Fibroblast of lung (primary cell): ENCODE data around the gene ZNF385D. TPM values are rescaled to one million over a fixed set of nuclear protein-coding genes. Genes with fewer than 3 reads are reported as not detected.
A peak's percentile ranks its signal among the peaks of the same experiment; 100 is the strongest.

Source experiments
- DNase-seq, 2 donors: peaks; one replicate each; pipeline versions ENCODE4 v3.0.0 to v3.0.0-alpha.2; 2010; ENCODE audit warnings: low read depth in 2 of 2
- H2AFZ ChIP-seq: 2 replicates; pipeline ENCODE4 v1.5.1; 2012; ENCODE audit warnings: low read length, control low read depth, inconsistent platforms
- H3K27ac ChIP-seq: 2 replicates; pipeline ENCODE4 v1.5.1; 2011; ENCODE audit warnings: low read length, control low read depth; ENCODE audit not compliant: insufficient read depth
- H3K27me3 ChIP-seq: 2 replicates; pipeline ENCODE4 v1.5.1; 2011; ENCODE audit warnings: mild to moderate bottlenecking, low read length; ENCODE audit not compliant: control insufficient read depth, insufficient read depth
- H3K36me3 ChIP-seq: 2 replicates; pipeline ENCODE4 v1.5.1; 2011; ENCODE audit warnings: low read length; ENCODE audit not compliant: control insufficient read depth, insufficient read depth
- H3K4me1 ChIP-seq: 2 replicates; pipeline ENCODE4 v1.5.1; 2011; ENCODE audit warnings: low read length; ENCODE audit not compliant: control insufficient read depth, insufficient read depth; ENCODE audit errors: extremely low read depth
- H3K4me2 ChIP-seq: 2 replicates; pipeline ENCODE4 v1.5.1; 2011; ENCODE audit warnings: low read length, control low read depth; ENCODE audit not compliant: insufficient read depth; ENCODE audit errors: extremely low read depth
- H3K4me3 ChIP-seq, 4 experiments: fragments of 200-600 bp in 1 of 4; sonication (generic) in 1 of 4; replicated peaks in 1 of 4; 2 replicates each; pipeline ENCODE4 v1.5.1; 2011 to 2016; ENCODE audit warnings: low read length in 4 of 4, low read depth in 3 of 4, mild to moderate bottlenecking in 3 of 4, control low read depth in 2 of 4, inconsistent platforms in 1 of 4, mixed read lengths in 1 of 4; ENCODE audit not compliant: insufficient read depth in 1 of 4; ENCODE audit errors: control extremely low read depth in 1 of 4
- H3K79me2 ChIP-seq: 2 replicates; pipeline ENCODE4 v1.5.1; 2012; ENCODE audit warnings: mild to moderate bottlenecking, low read length, inconsistent platforms; ENCODE audit not compliant: control insufficient read depth, insufficient read depth
- H3K9ac ChIP-seq: 2 replicates; pipeline ENCODE4 v1.5.1; 2011; ENCODE audit warnings: mild to moderate bottlenecking, low read length, control low read depth; ENCODE audit not compliant: insufficient read depth
- H3K9me3 ChIP-seq: 2 replicates; pipeline ENCODE4 v1.5.1; 2012; ENCODE audit warnings: low read depth, low read length; ENCODE audit not compliant: control insufficient read depth, insufficient read depth
- H4K20me1 ChIP-seq: 2 replicates; pipeline ENCODE4 v1.5.1; 2011; ENCODE audit warnings: low read length; ENCODE audit not compliant: control insufficient read depth, insufficient read depth; ENCODE audit errors: extremely low read depth
- EZH2 ChIP-seq: IDR thresholded peaks from 2 replicates; pipeline ENCODE4 v1.5.1; 2012; ENCODE audit warnings: low read length, control low read depth, mild to moderate bottlenecking; ENCODE audit errors: missing control alignments
- polyA plus RNA-seq, 2 donors: library from polyadenylated mRNA; depleted of rRNA in 1 of 2; stranded (reverse) in 1 of 2; unstranded in 1 of 2; fragments of >200 nt; gene quantifications; 2 replicates each; pipeline ENCODE4 v1.2.1, GENCODE V29; 2011 to 2012; ENCODE audit warnings: missing spikeins in 1 of 2
- total RNA-seq: library from RNA; depleted of rRNA; stranded (reverse); fragments of >200 nt; gene quantifications from 2 replicates; pipeline ENCODE4 v1.2.1, GENCODE V29; 2014
- TF ChIP-seq, protein P1 (sequence below), 2 donors: IDR thresholded peaks in 1 of 2; conservative IDR thresholded peaks in 1 of 2; 1 replicate in 1 of 2; 2 replicates in 1 of 2; pipeline ENCODE4 v1.5.1; 2011 to 2012; ENCODE audit warnings: low read length in 2 of 2, control low read depth in 1 of 2, inconsistent platforms in 1 of 2, low read depth in 1 of 2, mild to moderate bottlenecking in 1 of 2

ZNF385D gene
- total and polyA plus RNA-seq, 2 donors (not counting 1 experiment from before 2014, with no cell fraction given): 0.83 to 1.9 TPM

DNA sequence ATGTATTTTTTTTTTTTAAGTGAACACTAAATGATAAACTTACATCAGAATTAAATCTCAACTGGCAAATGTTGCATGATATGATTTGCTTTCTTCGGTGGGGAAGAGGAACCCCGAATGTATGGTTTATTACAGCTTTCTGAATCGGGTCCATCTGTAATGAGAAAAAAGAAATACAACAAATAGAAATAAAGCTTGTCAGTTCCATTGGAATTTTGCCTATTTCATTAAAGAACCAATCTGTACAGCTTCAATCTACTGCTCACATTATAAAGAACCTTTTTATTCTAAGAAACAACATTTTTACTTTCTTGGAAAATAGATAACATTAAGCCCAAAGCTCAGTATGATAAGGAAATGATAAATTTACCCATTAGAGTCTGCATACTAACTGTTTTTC is 186.5 kb downstream of the ZNF385D start:
- Histone ChIP-seq H3K9me3 (no peaks in the 10 kb centered on the region), H3K4me2 (no peak overlapping the region), H3K27me3 (no peaks in the 10 kb centered on the region), H4K20me1 (no peaks in the 10 kb centered on the region), H3K9ac (no peak overlapping the region), H3K4me3 (no peak overlapping the region), H2AFZ (no peak overlapping the region), H3K36me3 (no peaks in the 10 kb centered on the region), H3K79me2 (no peaks in the 10 kb centered on the region), H3K27ac (no peak overlapping the region), H3K4me1 (no peaks in the 10 kb centered on the region)
- no peak for DNase-seq
- TF ChIP-seq EZH2: no peak
- TF ChIP-seq, protein P1, sequence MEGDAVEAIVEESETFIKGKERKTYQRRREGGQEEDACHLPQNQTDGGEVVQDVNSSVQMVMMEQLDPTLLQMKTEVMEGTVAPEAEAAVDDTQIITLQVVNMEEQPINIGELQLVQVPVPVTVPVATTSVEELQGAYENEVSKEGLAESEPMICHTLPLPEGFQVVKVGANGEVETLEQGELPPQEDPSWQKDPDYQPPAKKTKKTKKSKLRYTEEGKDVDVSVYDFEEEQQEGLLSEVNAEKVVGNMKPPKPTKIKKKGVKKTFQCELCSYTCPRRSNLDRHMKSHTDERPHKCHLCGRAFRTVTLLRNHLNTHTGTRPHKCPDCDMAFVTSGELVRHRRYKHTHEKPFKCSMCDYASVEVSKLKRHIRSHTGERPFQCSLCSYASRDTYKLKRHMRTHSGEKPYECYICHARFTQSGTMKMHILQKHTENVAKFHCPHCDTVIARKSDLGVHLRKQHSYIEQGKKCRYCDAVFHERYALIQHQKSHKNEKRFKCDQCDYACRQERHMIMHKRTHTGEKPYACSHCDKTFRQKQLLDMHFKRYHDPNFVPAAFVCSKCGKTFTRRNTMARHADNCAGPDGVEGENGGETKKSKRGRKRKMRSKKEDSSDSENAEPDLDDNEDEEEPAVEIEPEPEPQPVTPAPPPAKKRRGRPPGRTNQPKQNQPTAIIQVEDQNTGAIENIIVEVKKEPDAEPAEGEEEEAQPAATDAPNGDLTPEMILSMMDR (conservative IDR thresholded peaks at IDR 0.05 in 1 of 2, IDR thresholded peaks at IDR 0.05 in 1 of 2; ENCODE audit: low read depth in 1 of 2, low read length in 2 of 2): no peak

DNA sequence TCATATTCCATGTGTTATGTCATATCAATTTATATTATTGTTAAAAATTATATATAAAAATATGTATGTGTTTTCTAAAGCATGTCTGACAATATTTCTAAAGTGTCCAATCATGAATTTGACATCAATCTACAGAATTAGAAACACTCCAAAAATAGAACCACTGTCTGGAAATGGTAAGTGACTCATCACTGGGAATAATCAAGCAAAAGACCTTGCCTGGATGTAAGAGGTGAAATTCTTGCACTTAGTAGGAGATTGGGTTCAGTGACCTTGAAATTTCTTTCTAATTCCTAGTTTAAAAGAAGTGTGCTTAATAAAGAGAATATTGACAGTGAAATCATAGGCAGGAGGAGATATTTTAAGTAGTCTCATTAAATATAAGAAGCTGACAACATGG is 188.8 kb downstream of the ZNF385D start:
- no peak overlapping the region for H2AFZ ChIP-seq
- no peaks in the 10 kb centered on the region for H3K79me2 ChIP-seq
- H3K9me3 ChIP-seq: no peaks in the 10 kb centered on the region
- no peak overlapping the region for H3K27ac ChIP-seq
- H3K27me3 ChIP-seq: no peaks in the 10 kb centered on the region
- DNase-seq: peak; percentile 21 to 55
- no peaks in the 10 kb centered on the region for H4K20me1 ChIP-seq
- no peak for TF ChIP-seq EZH2
- TF ChIP-seq, protein P1 (conservative IDR thresholded peaks at IDR 0.05 in 1 of 2, IDR thresholded peaks at IDR 0.05 in 1 of 2; ENCODE audit: low read depth in 1 of 2, low read length in 2 of 2): no peak
- H3K36me3 ChIP-seq: no peaks in the 10 kb centered on the region
- no peak overlapping the region for H3K4me3 ChIP-seq
- no peak overlapping the region for H3K9ac ChIP-seq
- no peaks in the 10 kb centered on the region for H3K4me1 ChIP-seq
- no peak overlapping the region for H3K4me2 ChIP-seq

DNA sequence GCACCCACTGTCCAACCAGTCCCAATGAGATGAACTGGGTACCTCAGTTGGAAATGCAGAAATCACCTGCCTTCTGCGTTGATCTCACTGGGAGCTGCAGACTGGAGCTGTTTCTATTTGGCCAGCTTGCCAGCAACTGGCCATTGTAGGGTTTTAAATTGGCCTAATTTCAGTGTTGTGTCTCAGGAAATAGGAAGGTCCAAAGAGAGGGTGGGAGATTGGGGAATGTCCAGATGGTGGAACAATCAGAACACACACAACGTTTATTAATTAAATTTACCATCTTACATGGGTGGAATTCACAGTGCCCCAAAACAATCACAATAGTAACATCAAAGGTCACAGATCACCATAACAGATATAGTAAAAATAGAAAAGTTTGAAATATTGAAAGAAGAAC is 189.5 kb downstream of the ZNF385D start:
- Histone ChIP-seq H3K27ac (no peak overlapping the region), H3K36me3 (no peaks in the 10 kb centered on the region), H3K79me2 (no peaks in the 10 kb centered on the region), H3K4me2 (no peak overlapping the region), H2AFZ (no peak overlapping the region), H3K9me3 (no peaks in the 10 kb centered on the region), H3K4me1 (no peaks in the 10 kb centered on the region), H3K9ac (no peak overlapping the region), H3K27me3 (no peaks in the 10 kb centered on the region), H4K20me1 (no peaks in the 10 kb centered on the region), H3K4me3 (no peak overlapping the region)
- TF ChIP-seq, protein P1 (conservative IDR thresholded peaks at IDR 0.05 in 1 of 2, IDR thresholded peaks at IDR 0.05 in 1 of 2; ENCODE audit: low read depth in 1 of 2, low read length in 2 of 2): no peak
- no peak for TF ChIP-seq EZH2
- no peak for DNase-seq
